Keratinocyte (primary cell): ENCODE data around the gene DCP2. TPM values are rescaled to one million over a fixed set of nuclear protein-coding genes. Genes with fewer than 3 reads are reported as not detected.

ENCODE experiments used
- DNase-seq: peaks from one replicate; pipeline ENCODE4 v3.0.0-alpha.2; 2011; ENCODE audit warnings: low read depth, missing footprints, low spot score
- FAIRE-seq: peaks from 2 replicates; lab custom pipeline; 2011; peaks lifted over from hg19 to GRCh38; lab: Jason Lieb, UNC
- H2AFZ ChIP-seq: 2 replicates; pipeline ENCODE4 v1.6.0; 2012; ENCODE audit warnings: low read length, control low read depth, inconsistent platforms; ENCODE audit not compliant: control insufficient read depth
- H3K27ac ChIP-seq: 2 replicates; pipeline ENCODE4 v1.5.1; 2011; ENCODE audit warnings: low read length; ENCODE audit not compliant: control insufficient read depth, insufficient read depth
- H3K27me3 ChIP-seq: 3 replicates; pipeline ENCODE4 v1.6.0; 2011; ENCODE audit warnings: low read length; ENCODE audit not compliant: control insufficient read depth, insufficient read depth; ENCODE audit errors: extremely low read depth
- H3K36me3 ChIP-seq, 2 experiments: 2 replicates in 1 of 2; 3 replicates in 1 of 2; pipeline ENCODE4 v1.5.1; 2011; ENCODE audit warnings: low read length in 2 of 2, mild to moderate bottlenecking in 1 of 2; ENCODE audit not compliant: control insufficient read depth in 2 of 2, insufficient read depth in 2 of 2; ENCODE audit errors: extremely low read depth in 1 of 2
- H3K4me1 ChIP-seq: 3 replicates; pipeline ENCODE4 v1.5.1; 2011; ENCODE audit warnings: low read length; ENCODE audit not compliant: control insufficient read depth, insufficient read depth; ENCODE audit errors: extremely low read depth
- H3K4me2 ChIP-seq: 3 replicates; pipeline ENCODE4 v1.6.0; 2011; ENCODE audit warnings: low read depth, low read length; ENCODE audit not compliant: control insufficient read depth, insufficient read depth; ENCODE audit errors: extremely low read depth
- H3K4me3 ChIP-seq, 3 experiments: fragments of 200-600 bp in 1 of 3; sonication (generic) in 1 of 3; 2 replicates in 2 of 3; 3 replicates in 1 of 3; pipeline ENCODE4 v1.5.1; 2011 to 2016; ENCODE audit warnings: low read length in 3 of 3, mild to moderate bottlenecking in 3 of 3, control low read depth in 2 of 3, inconsistent platforms in 1 of 3, low read depth in 1 of 3, mixed read lengths in 1 of 3, mixed run types in 1 of 3, moderate library complexity in 1 of 3; ENCODE audit not compliant: control insufficient read depth in 2 of 3, insufficient read depth in 2 of 3; ENCODE audit errors: extremely low read depth in 1 of 3
- H3K79me2 ChIP-seq: 2 replicates; pipeline ENCODE4 v1.6.0; 2012; ENCODE audit warnings: low read length; ENCODE audit not compliant: control insufficient read depth, insufficient read depth
- H3K9ac ChIP-seq: 3 replicates; pipeline ENCODE4 v1.6.0; 2011; ENCODE audit warnings: low read length; ENCODE audit not compliant: control insufficient read depth, insufficient read depth; ENCODE audit errors: extremely low read depth
- H3K9me1 ChIP-seq: 3 replicates; pipeline ENCODE4 v1.6.0; 2011; ENCODE audit warnings: low read length; ENCODE audit not compliant: control insufficient read depth, insufficient read depth; ENCODE audit errors: extremely low read depth
- H3K9me3 ChIP-seq: 2 replicates; pipeline ENCODE4 v1.5.1; 2012; ENCODE audit warnings: low read depth, low read length; ENCODE audit not compliant: control insufficient read depth
- H4K20me1 ChIP-seq: 3 replicates; pipeline ENCODE4 v1.6.0; 2011; ENCODE audit warnings: low read length; ENCODE audit not compliant: control insufficient read depth, insufficient read depth; ENCODE audit errors: extremely low read depth
- CTCF ChIP-seq, 3 experiments: IDR thresholded peaks in 1 of 3; conservative IDR thresholded peaks in 1 of 3; optimal IDR thresholded peaks in 1 of 3; 2 replicates in 2 of 3; 3 replicates in 1 of 3; pipeline versions ENCODE3 to v1.5.1; 2011; ENCODE audit warnings: low read length in 3 of 3, mild to moderate bottlenecking in 3 of 3, moderate library complexity in 2 of 3, control low read depth in 1 of 3, inconsistent platforms in 1 of 3; ENCODE audit not compliant: insufficient read depth in 2 of 3; ENCODE audit errors: extremely low read depth in 1 of 3
- EZH2 ChIP-seq: IDR thresholded peaks from one replicate; pipeline ENCODE4 v1.6.1; 2012; ENCODE audit warnings: inconsistent platforms, mild to moderate bottlenecking, low read length, moderate library complexity
- dilution Hi-C: fragments of 300-500 bp; cut with MboI; formaldehyde crosslinking; loops from one replicate; pipeline ENCODE4 v1.7.0; 2020; ENCODE audit warnings: low sequenced_read_pairs; ENCODE audit not compliant: extremely low pct_ligation_motif_present
- polyA plus RNA-seq, 5 experiments: library from polyadenylated mRNA; depleted of rRNA in 3 of 5; stranded (reverse) in 3 of 5; stranded (forward) in 1 of 5; unstranded in 1 of 5; fragments of >200 nt; gene quantifications; 1 replicate in 1 of 5; 2 replicates in 3 of 5; 3 replicates in 1 of 5; pipeline versions ENCODE4 v1.2.1 to v1.2.3, GENCODE V29; 2011 to 2012; ENCODE audit warnings: missing spikeins in 2 of 5, low read depth in 1 of 5, low replicate concordance in 1 of 5

Gene DCP2
- polyA plus RNA-seq, 1 donor (not counting 4 experiments of a cell fraction or from before 2014, with no cell fraction given), result 11.8 TPM

GRCh38 chr5:112930082-112930344, 46.6 kb upstream of the DCP2 start:
- TF ChIP-seq CTCF (optimal IDR thresholded peaks at IDR 0.05 in 1 of 3, IDR thresholded peaks at IDR 0.05 in 1 of 3, conservative IDR thresholded peaks at IDR 0.05 in 1 of 3; ENCODE audit: extremely low read depth in 1 of 3, insufficient read depth in 2 of 3, low read length in 3 of 3) (no peak), EZH2 (no peak)
- Histone ChIP-seq H4K20me1 (no peaks in the 10 kb centered on the region), H3K4me3 (no peak overlapping the region), H3K9ac (no peak overlapping the region), H3K36me3 (no peaks in the 10 kb centered on the region), H3K27me3 (no peaks in the 10 kb centered on the region), H3K4me1 (no peaks in the 10 kb centered on the region), H3K9me1 (no peaks in the 10 kb centered on the region), H3K4me2 (no peak overlapping the region), H3K79me2 (no peaks in the 10 kb centered on the region), H3K9me3 (no peaks in the 10 kb centered on the region), H2AFZ (no peak overlapping the region), H3K27ac (no peak overlapping the region)
- FAIRE-seq (no peak), DNase-seq (no peak)
- dilution Hi-C loops, result no loop called here

- Histone ChIP-seq H3K27me3 (no peaks in the 10 kb centered on the region), H3K9me1 (no peaks in the 10 kb centered on the region), H3K79me2 (no peaks in the 10 kb centered on the region), H2AFZ (no peak overlapping the region), H4K20me1 (no peaks in the 10 kb centered on the region), H3K9ac (no peak overlapping the region), H3K4me3 (no peak overlapping the region), H3K4me2 (no peak overlapping the region), H3K27ac (no peak overlapping the region), H3K36me3 (no peaks in the 10 kb centered on the region), H3K9me3 (no peaks in the 10 kb centered on the region), H3K4me1 (no peaks in the 10 kb centered on the region)
- TF ChIP-seq CTCF (optimal IDR thresholded peaks at IDR 0.05 in 1 of 3, IDR thresholded peaks at IDR 0.05 in 1 of 3, conservative IDR thresholded peaks at IDR 0.05 in 1 of 3; ENCODE audit: extremely low read depth in 1 of 3, insufficient read depth in 2 of 3, low read length in 3 of 3) (no peak), EZH2 (no peak)
- dilution Hi-C loops, result no loop called here
- no peak for FAIRE-seq
- DNase-seq, result no peak
These were observed 45.1 kb upstream of the DCP2 start for GRCh38 chr5:112931473-112931872.
